Tibial nerve (tissue), 4 donors: Measurements from ENCODE around the gene SPG11. TPM values are rescaled to one million over a fixed set of nuclear protein-coding genes. Genes with fewer than 3 reads are reported as not detected.

Experiments
- DNase-seq, 2 donors: peaks; one replicate each; pipeline ENCODE4 v3.0.0-alpha.2; 2019; ENCODE audit warnings: low spot score in 2 of 2
- H3K27ac ChIP-seq, 4 donors: fragments of 200-600 bp; sonication (generic) in 3 of 4; one replicate each; pipeline ENCODE4 v1.5.1; 2017 to 2019; ENCODE audit warnings: mild to moderate bottlenecking in 1 of 4
- H3K27me3 ChIP-seq, 2 donors: fragments of 200-600 bp; sonication (generic) in 1 of 2; one replicate each; pipeline versions ENCODE4 v1.5.1 to v1.6.0; 2017 to 2019
- H3K36me3 ChIP-seq, 3 donors: fragments of 200-600 bp; sonication (generic); one replicate each; pipeline ENCODE4 v1.5.1; 2018 to 2019
- H3K4me1 ChIP-seq, 4 donors: fragments of 200-600 bp; sonication (generic) in 3 of 4; one replicate each; pipeline ENCODE4 v1.5.1; 2017 to 2019
- H3K4me3 ChIP-seq, 4 donors: fragments of 200-600 bp; sonication (generic) in 3 of 4; one replicate each; pipeline ENCODE4 v1.5.1; 2017 to 2019; ENCODE audit warnings: mild to moderate bottlenecking in 1 of 4, moderate library complexity in 1 of 4
- H3K9me3 ChIP-seq, 4 donors: fragments of 200-600 bp; sonication (generic) in 3 of 4; one replicate each; pipeline ENCODE4 v1.5.1; 2017 to 2019
- EP300 ChIP-seq, 2 donors: sonication (generic); formaldehyde crosslinking; IDR thresholded peaks; one replicate each; pipeline ENCODE4 v1.6.1; 2017; ENCODE audit warnings: antibody characterized with exemption in 2 of 2, mild to moderate bottlenecking in 1 of 2
- POLR2A ChIP-seq, 2 donors: fragments of 450-650 bp; IDR thresholded peaks; one replicate each; pipeline ENCODE4 v1.6.1; 2017; ENCODE audit warnings: antibody characterized with exemption in 2 of 2, mild to moderate bottlenecking in 2 of 2, moderate library complexity in 2 of 2
- WGBS, 2 donors: methylation state at CpG; one replicate each; pipeline ENCODE4 v1.1.5; 2018; 5-methylcytosine and 5-hydroxymethylcytosine counted together
- total RNA-seq, 4 donors: library from RNA; depleted of rRNA; stranded (reverse); fragments of >200 nt; gene quantifications; one replicate each; pipeline ENCODE4 v1.1.0, GENCODE V29; 2016
- TF ChIP-seq, protein P1 (sequence below), 5 experiments: fragments of 200-600 bp in 3 of 5; fragments of 450-650 bp in 2 of 5; sonication (generic) in 3 of 5; IDR thresholded peaks; one replicate each; pipeline ENCODE4 v1.5.1; 2016 to 2019; ENCODE audit warnings: antibody characterized with exemption in 5 of 5, mild to moderate bottlenecking in 3 of 5, moderate library complexity in 2 of 5

SPG11 gene
- total RNA-seq, 4 donors from 2014 or later, result 65.5 to 157 (median 96.2) TPM

DNA sequence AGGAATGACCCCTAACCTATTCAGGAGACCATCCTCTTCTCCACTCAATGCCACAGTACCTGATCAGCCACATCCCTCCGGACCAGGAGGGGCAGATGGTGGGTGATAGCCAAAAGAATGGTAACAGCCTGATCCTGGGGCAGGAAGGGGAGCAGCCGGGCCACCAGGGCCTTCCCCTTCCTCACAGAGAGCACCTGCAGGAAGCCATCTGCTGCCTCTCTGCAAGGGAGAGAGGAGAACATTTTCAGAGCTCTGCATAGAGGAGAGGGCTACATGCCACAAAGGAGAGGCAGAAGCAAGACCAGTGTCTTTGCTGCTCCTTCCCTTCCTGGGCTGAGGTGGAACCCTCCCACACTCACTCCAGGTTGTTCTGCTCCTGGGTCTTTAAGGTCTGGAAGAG, 5.5 kb upstream of the SPG11 start:
- no peak for TF ChIP-seq EP300 (IDR thresholded peaks at IDR 0.05)
- TF ChIP-seq POLR2A (IDR thresholded peaks at IDR 0.05), result no peak
- TF ChIP-seq, protein P1, sequence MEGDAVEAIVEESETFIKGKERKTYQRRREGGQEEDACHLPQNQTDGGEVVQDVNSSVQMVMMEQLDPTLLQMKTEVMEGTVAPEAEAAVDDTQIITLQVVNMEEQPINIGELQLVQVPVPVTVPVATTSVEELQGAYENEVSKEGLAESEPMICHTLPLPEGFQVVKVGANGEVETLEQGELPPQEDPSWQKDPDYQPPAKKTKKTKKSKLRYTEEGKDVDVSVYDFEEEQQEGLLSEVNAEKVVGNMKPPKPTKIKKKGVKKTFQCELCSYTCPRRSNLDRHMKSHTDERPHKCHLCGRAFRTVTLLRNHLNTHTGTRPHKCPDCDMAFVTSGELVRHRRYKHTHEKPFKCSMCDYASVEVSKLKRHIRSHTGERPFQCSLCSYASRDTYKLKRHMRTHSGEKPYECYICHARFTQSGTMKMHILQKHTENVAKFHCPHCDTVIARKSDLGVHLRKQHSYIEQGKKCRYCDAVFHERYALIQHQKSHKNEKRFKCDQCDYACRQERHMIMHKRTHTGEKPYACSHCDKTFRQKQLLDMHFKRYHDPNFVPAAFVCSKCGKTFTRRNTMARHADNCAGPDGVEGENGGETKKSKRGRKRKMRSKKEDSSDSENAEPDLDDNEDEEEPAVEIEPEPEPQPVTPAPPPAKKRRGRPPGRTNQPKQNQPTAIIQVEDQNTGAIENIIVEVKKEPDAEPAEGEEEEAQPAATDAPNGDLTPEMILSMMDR (IDR thresholded peaks at IDR 0.05), result no peak
- Histone ChIP-seq H3K27ac (no peak overlapping the region), H3K9me3 (no peaks in the 10 kb centered on the region), H3K27me3 (no peaks in the 10 kb centered on the region), H3K4me1 (peaks cover 0 to 7% (median 2%) of the 10 kb centered on the region in 4 donors), H3K4me3 (no peak overlapping the region), H3K36me3 (no peaks in the 10 kb centered on the region)
- no peak for DNase-seq
- WGBS, 2 donors, result 76 to 86% methylated on average over 2 of the region's 2 CpGs

DNA sequence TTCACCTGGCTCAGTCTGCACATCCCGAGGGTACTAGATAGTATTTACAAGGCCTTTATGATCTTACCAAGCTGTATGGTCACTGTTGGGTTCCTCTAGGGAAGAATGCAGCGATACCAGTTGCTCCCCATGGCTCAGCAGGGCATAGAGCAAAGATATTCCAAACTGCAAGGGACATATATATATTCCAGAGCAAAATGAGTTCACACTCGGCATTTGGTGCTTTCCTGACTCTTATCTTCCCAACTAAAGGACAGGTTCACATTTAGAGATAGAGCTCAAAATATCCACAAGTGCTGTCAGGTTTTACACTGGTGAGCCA, 3.5 kb upstream of the SPG11 start:
- no peak overlapping the region for H3K27ac ChIP-seq
- H3K9me3 ChIP-seq, result no peaks in the 10 kb centered on the region
- peaks cover 0 to 18% (median 8%) of the 10 kb centered on the region in 4 donors for H3K4me1 ChIP-seq
- no peaks in the 10 kb centered on the region for H3K36me3 ChIP-seq
- no peak for DNase-seq
- TF ChIP-seq, protein P1 (IDR thresholded peaks at IDR 0.05), result no peak
- no peak for TF ChIP-seq POLR2A (IDR thresholded peaks at IDR 0.05)
- TF ChIP-seq EP300 (IDR thresholded peaks at IDR 0.05), result no peak
- H3K27me3 ChIP-seq, result no peaks in the 10 kb centered on the region
- no peak overlapping the region for H3K4me3 ChIP-seq
- 67 to 76% methylated on average over 3 of the region's 3 CpGs for WGBS, 2 donors

DNA sequence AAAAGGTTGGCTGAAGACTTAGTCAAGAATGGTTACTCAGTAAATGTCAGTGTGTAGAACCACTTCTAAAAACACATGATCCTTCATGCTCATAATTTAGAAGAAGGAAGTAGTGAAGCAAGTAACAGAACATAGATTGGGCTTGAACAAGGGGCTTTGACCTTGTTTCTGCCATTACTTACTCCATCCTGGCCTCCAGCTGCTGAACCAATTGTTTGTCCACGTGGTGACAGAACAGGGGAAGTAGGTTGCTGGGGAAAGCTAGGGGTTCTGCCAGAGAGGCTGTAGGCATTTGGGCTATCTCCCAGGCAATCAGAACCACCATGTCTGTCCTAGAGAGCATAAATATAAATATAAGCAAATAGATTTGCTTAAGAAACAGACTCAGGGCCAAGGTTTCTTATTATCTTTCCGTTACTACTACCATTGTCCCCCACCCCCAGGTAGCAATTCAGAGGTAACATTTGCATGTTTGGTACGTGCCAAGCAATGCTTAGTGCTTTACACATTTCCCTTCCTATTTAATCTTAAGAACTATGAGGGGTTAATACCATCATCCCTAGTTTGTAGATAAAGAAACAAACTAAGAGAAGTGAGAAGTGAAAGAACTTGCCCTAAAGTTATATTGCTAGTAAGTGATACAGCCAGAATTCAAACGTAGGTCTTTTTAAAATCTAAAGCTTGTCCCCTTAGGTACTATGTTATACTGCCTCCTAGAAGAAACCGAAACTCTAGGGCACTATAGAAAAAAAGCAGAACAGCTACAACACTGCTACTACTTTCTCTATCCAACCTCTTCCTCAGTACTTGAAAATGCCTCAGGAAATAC, 3.0 kb upstream of the SPG11 start:
- Histone ChIP-seq H3K4me3 (no peak overlapping the region), H3K36me3 (no peaks in the 10 kb centered on the region), H3K9me3 (no peaks in the 10 kb centered on the region), H3K27ac (peak overlapping the region in 2 of 4 donors; percentile 29 to 59), H3K4me1 (peaks cover 0 to 23% (median 14%) of the 10 kb centered on the region in 4 donors), H3K27me3 (no peaks in the 10 kb centered on the region)
- DNase-seq, result no peak
- TF ChIP-seq POLR2A (IDR thresholded peaks at IDR 0.05), result no peak
- TF ChIP-seq, protein P1 (IDR thresholded peaks at IDR 0.05), result no peak
- TF ChIP-seq EP300 (IDR thresholded peaks at IDR 0.05), result no peak
- WGBS, 2 donors, result 49 to 62% methylated on average over 5 of the region's 5 CpGs

DNA sequence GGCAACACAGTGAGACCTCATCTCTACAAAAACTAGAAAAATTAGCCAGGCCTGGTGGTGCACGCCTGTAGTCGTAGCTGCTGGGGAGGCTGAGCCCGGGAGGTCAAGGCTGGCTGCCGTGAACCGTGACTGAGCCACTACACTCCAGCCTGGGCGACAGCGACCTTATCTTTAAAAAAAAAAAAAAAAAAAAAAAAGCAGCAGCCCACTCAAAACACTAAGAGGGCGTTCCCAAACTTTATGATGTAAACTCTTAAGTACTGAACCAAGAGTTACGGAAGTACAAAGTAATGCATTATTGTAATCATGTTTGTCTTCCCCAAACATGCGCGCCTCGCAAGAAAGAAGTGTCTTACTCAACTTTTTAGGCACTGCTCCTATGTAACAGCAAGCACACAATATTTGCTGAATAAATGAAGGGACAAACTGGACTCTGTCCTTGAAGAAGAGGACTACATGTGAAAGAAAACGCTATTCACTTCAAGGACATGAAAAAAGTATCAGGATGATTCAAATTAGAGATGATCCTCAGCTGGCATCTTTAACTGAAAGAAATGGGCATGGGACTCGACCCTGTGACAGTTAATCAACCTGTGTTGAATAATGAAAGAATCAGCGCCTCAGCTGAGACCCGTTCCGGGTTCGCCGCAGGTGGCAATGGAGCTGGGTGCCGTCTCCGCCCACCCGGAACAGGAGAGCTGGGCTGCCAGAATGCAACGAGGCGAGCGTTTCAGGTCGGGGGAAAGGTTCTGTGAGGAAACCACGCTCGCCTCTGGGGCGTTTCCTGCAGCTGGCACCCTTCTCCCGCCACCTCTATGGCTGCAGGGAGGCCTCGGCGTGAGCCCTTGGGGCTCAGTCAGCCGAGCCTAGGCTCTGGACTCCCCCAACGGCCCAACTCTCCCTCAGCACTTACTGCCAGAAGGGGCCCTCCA, 718 bp downstream of the SPG11 start:
- DNase-seq, result peak; percentile 18 to 43
- Histone ChIP-seq H3K27ac (peak overlapping the region; percentile 81 to 99 (median 94)), H3K4me3 (peak overlapping the region; percentile 83 to 100 (median 88)), H3K36me3 (peaks cover 0 to 28% (median 11%) of the 10 kb centered on the region in 3 donors), H3K4me1 (peaks cover 0 to 36% (median 18%) of the 10 kb centered on the region in 4 donors), H3K9me3 (no peaks in the 10 kb centered on the region), H3K27me3 (no peaks in the 10 kb centered on the region)
- TF ChIP-seq, protein P1 (IDR thresholded peaks at IDR 0.05), result no peak
- TF ChIP-seq POLR2A (IDR thresholded peaks at IDR 0.05), result no peak
- TF ChIP-seq EP300 (IDR thresholded peaks at IDR 0.05), result no peak
- WGBS, 2 donors, result 17 to 22% methylated on average over 29 to 34 of the region's 34 CpGs
